CD4-positive, alpha-beta T cell treated with Interleukin-4 for 1 hour (primary cell): ENCODE data around the gene FES.
"Not testable (repeated sequence)": the region's sequence is repeated elsewhere in the genome, so short reads cannot be mapped to it uniquely, and the experiment has no call there.

ENCODE experiments used
- DNase-seq, 2 donors: peaks; one replicate each; pipeline ENCODE4 v3.0.0-alpha.2; 2020 to 2022

The FES gene

DNA sequence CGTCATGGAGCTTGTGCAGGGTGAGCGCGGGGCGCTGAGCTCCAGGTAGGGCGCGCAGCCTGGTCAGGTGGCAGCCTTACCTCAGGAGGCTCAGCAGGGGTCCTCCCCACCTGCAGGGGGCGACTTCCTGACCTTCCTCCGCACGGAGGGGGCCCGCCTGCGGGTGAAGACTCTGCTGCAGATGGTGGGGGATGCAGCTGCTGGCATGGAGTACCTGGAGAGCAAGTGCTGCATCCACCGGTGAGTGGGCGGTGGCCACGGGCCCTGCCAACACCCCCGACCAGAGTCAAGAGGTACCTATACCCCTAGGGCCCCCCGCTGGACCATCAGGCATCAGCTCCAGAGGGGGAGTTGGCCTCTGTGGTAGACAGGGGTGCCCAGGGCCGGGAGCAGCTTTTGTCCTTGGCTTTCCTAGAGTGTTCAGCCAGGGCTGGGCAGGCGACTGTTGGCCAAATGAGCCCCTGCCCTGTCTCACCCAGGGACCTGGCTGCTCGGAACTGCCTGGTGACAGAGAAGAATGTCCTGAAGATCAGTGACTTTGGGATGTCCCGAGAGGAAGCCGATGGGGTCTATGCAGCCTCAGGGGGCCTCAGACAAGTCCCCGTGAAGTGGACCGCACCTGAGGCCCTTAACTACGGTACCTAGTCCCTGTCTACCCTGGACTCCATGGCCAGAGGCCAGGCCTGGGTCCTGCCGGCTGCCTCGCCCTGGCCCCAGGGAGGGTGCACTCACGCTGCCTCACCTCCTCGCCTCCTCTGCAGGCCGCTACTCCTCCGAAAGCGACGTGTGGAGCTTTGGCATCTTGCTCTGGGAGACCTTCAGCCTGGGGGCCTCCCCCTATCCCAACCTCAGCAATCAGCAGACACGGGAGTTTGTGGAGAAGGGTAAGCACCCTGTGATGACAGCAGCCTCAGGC lies 9.1 kb downstream of the FES start:
- no peak for DNase-seq

GRCh38 chr15:90895571-90896117 lies 11.3 kb downstream of the FES start:
- DNase-seq: no peak

DNA sequence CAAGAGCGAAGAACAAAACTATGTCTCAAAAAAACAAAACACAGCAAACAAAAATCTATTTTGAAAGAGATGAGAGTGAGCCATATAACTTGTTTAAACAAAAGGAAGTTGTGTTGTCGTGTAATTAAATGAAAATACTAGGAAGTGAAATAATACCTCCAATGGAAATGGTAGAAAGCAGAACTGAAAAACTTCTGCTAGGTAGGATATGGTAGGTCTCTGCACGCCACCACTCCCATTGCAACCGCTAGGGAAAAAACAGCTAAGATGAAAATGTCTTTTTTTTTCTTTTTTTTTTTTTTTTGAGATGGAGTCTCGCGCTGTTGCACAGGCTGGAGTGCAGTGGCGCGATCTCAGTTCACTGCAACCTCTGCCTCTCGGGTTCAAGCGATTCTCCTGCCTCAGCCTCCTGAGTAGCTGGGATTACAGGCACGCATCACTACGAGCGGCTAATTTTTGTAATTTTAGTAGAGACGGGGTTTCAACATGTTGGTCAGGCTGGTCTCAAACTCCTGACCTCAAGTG lies 12.9 kb downstream of the FES start:
- DNase-seq: not testable (repeated sequence)

DNA sequence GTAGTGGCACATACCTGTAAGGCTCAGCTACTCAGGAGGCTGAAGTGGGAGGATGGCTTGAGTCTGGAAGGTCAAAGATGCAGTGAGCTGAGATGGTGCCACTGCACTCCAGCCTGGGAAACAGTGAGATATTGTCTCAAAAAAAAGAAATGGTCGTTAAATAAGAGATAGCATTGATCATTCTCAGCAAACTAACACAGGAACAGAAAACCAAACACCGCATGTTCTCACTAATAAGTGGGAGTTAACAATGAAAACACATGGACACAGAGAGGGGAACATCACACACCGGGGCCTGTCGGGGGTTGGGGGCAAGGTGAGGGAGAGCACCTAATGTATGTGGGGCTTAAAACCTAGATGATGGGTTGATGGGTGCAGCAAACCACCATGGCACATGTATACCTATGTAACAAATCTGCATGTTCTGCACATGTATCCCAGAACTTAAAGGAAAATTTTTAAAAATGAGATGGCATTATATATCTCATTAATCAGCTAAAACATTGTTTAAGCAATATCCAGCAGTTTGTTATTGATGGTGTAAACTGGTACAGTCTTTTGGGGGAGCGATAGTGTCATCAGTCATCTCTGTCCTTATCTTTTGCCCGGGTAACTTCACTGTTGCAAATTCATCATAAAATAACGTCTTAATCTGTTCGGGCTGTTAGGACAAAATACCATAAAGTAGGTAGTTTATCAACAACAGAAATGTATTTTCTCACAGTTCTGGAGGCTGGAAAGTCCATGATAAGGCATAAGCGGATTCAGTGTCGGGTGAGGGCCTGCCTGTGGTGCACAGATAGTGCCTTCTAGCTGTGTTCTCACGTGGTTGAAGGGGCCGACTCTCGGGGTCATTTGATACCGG lies 17.1 kb downstream of the FES start:
- DNase-seq: no peak

DNA sequence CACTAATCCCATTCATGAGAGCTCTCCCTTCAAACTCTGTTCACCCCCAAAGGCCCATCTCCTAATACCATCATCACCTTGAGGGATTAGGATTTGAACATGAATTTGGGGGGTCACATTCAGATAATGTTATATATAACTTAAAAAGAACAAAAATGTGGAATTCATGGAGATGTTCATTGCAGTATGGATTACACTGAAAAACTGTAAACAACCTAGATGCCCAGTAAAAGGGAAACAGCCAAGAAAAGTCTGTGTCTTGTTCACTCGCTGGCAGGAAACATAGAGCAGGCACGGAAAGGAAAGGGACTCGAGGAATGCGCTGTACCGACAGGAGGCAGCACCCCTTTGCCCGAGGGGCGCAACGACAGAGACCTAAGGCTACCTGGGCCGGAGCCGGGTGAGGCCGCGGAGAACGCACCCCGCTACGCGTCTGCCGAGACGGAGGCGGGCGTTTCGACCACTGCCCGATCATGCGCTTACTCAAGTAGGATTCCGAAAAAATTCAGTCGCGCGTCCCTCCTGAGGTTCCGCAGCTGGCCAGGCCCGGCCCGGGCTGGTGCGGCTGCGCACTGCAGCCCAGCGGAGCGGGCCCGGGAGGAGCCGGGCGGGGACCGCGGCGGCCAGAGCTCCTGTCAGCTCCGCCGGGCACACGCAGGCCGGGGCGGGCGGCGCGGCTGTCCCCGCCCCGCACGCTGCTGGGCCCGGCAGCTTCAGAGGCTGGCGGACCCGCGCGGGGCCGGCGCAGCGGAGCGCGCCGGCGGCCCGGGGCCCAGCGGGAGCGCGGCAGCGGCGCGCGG lies 17.9 kb downstream of the FES start:
- peak; percentile 70 to 77 for DNase-seq

DNA sequence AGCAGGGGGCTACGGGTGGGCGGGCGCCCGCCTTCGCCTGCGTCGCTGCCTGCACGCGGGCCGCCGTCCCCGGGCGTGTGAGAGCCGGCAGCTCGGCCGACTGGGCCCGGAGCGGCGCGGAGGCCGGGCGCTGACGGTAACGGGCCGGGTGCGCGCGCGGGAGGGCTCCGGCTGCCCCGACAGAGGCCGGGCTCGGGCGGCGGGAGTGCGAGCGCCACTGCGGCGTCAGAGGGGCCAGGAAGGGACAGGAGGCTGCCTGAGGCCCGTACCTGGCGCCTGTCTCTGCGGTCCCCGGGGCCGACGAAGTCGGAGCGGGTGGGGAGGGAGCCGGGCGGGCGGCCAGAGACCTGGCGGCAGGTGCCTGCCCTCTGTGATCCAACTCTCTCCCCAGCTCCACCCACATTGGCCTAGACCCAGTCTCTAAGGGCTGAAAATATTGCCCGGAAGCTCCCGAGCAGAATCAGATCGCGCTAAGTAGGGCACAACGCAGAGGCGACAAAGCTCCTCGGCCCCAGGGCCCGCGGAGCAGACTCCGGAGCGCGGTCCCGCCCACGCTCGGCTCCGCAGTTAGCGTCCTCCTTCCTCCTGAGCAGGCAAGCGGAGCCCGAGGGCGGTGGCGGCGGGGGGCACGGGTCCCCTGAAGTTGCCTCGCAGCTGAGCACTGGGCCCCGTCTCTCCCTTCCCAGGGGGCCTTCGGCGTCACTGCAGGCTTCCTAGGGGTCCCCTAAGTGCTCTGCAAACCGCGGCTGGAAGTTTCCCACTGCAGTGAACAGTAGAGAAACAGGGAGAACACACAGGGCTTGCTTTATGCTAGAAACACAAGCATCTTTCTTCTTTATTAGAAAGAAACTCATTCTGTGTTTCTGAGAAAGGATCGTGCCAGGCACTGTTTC lies 18.8 kb downstream of the FES start, which contains the start of gene MAN2A2:
Gene MAN2A2 (plus strand): TSS at position 463 of the 893 bp plus-strand sequence. CDS start 906 bp downstream, outside the sequence.
- DNase-seq: peak; percentile 64 to 67

GRCh38 chr15:90903733-90904536 lies 19.6 kb downstream of the FES start:
- no peak for DNase-seq

GRCh38 chr15:90904746-90905145 lies 20.4 kb downstream of the FES start:
- DNase-seq: no peak

DNA sequence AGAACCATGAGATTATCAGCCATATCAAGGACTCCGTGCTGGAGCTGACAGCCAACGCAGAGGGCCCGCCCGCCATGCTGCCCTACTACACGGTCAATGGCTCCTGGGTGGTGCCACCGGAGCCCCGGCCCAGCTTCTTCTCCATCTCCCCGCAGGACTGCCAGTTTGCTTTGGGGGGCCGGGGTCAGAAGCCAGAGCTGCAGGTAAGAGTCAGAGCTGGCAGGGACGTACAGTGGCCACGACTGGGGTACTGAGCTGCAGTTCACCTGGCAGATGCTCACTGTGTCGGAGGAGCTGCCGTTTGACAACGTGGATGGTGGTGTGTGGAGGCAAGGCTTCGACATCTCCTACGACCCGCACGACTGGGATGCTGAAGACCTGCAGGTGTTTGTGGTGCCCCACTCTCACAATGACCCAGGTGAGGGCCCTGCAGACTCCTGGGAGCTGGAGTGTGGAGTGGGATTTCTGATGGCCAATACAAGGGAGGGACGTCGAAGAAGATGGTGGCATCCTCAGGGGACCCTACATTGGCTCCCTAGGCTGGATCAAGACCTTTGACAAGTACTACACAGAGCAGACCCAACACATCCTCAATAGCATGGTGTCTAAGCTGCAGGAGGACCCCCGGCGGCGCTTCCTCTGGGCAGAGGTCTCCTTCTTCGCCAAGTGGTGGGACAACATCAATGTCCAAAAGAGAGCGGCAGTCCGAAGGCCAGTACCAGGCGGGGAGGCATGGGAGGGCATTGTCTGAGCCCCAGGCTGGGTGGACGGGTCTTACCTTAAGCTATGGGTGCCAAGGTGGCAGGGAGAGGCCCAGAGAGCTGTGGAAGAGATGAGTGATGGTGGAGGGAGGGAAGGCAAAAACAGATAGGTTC lies 21.2 kb downstream of the FES start:
- DNase-seq: no peak

DNA sequence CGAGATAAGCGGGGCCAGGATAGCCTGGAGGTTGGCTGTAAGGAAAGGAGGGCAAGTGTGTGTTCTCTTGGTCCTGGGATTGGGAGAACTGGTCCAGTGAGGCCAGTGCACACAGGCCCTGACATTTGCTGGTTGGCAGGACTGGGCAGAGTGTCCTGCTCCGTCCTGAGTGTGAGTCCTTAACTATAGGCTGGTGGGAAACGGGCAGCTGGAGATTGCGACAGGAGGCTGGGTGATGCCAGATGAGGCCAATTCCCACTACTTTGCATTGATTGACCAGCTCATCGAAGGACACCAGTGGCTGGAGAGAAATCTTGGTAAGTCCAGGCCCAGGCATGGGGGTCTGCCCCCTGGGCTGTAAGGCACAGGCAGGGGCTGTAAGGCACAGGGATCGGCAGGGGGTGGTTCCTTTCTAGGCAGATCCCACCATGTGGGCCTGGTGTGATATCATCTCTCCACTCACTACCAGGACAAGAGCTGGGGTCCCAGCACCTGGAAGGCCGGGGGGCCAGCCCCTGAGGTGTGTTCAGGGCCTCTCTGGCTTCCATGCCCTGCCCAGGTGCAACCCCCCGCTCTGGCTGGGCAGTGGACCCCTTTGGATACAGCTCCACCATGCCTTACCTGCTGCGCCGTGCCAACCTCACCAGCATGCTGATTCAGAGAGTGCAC lies 22.0 kb downstream of the FES start:
- no peak for DNase-seq

DNA sequence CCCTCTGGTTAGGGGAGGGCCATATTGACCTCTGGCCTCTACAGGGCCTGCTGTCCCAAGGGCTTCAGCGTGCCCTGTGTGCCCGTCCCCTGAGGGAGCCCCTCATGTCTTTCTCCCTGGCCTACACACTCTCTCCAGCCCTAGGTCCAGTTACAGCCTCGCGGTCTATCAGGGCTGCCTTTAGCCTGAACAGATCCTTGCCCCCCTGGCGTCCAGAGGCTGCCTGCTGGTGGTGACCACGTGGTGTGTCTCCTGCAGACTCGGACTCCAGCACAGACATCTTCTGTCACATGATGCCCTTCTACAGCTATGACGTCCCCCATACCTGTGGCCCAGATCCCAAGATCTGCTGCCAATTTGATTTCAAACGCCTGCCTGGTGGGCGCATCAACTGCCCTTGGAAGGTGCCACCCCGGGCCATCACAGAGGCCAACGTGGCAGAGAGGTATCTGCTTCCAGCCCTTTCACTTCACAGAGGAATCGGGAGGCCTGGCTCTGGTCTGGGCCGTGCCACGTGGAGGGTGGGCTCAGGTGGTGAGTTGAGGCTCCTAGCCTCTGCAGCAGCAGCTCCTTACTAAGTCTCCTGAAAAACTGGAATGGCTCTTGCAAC lies 22.9 kb downstream of the FES start:
- no peak for DNase-seq

- no peak for DNase-seq
Observed at GRCh38 chr15:90907838-90908507, 23.7 kb downstream of the FES start.

DNA sequence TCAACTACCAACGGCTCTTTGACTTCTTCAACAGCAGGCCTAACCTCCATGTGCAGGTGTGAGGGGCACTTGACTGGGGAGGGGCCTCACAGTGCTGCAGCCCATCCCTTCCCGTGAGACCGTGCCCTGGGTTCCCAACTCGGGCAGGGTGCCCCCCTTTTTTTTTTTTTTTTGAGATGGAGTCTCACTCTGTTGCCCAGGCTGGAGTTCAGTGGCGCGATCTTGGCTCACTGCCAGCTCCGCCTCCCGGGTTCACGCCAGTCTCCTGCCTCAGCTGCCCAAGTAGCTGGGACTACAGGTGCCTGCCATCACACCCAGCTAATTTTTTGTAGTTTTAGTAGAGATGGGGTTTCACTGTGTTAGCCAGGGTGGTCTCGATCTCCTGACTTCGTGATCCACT lies 25.1 kb downstream of the FES start:
- DNase-seq: not testable (repeated sequence)

- no peak for DNase-seq
Observed at GRCh38 chr15:90909976-90910375, 25.7 kb downstream of the FES start.

GRCh38 chr15:90910441-90911301 lies 26.4 kb downstream of the FES start:
- no peak for DNase-seq

DNA sequence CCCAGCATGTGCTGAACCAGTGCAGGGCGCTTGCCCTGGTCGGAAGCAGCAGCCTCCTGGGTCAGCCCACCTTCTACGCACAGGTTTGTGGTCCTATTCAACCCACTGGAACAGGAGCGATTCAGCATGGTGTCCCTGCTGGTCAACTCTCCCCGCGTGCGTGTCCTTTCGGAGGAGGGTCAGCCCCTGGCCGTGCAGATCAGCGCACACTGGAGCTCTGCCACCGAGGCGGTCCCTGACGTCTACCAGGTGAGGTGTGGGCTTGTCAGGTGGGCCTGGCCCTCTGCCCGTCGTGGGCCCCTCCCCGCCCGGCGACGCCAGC lies 27.0 kb downstream of the FES start:
- DNase-seq: no peak
